ENCODE data around the gene RYR2. TPM values are rescaled to one million over a fixed set of nuclear protein-coding genes. Genes with fewer than 3 reads are reported as not detected.

Gene RYR2
- total RNA-seq, 3 donors from 2014 or later: 0.16 to 0.59 (median 0.33) TPM

DNA sequence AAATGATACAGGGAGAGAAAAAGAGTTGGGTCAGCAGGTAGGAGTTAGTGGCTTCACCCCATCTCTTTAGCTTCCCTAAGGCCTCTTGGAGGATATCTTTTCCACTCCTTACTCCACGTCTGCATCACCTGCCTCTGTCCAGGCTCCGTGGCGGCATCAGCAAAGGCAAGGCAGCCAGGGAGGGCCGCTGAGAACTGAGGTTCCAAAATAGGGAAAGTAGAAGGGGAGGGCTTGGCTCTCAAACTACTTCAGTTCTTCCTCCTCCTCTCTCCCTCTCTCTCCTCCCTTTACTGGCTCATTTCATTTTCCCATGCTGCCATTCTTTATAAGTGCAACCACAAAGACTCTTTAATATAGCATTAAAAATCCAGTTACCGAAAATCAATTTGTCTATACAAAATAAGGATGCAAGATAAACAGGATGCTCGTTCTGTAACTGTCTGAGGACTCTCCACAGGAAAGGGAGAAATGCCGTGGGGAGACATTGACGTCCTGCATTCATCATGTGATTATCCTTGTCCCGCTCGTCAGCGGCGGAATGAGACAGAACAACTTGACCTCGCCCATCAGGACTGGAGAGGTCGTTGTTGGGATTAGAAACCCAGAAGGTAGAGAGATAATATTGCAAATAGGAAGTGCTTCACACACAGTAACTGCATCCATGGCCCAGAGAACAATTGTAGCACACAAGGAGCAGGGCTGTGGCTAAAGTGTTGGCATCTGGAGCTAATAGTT lies 34.7 kb upstream of the RYR2 start:
- no peaks in the 10 kb centered on the region for H3K4me1 ChIP-seq
- no peaks in the 10 kb centered on the region for H3K36me3 ChIP-seq
- intact Hi-C loops (cut with DNase I; ENCODE audit: low total_unique reads): no loop called here
- TF ChIP-seq POLR2A (IDR thresholded peaks at IDR 0.05) (no peak), POLR2AphosphoS5 (IDR thresholded peaks at IDR 0.05) (no peak), CTCF (IDR thresholded peaks at IDR 0.05) (no peak)
- no peak for DNase-seq (ENCODE audit: low spot score in 2 of 2)
- no peak overlapping the region for H3K4me3 ChIP-seq
- no peaks in the 10 kb centered on the region for H3K27me3 ChIP-seq
- no peaks in the 10 kb centered on the region for H3K9me3 ChIP-seq
- H3K27ac ChIP-seq: no peak overlapping the region

DNA sequence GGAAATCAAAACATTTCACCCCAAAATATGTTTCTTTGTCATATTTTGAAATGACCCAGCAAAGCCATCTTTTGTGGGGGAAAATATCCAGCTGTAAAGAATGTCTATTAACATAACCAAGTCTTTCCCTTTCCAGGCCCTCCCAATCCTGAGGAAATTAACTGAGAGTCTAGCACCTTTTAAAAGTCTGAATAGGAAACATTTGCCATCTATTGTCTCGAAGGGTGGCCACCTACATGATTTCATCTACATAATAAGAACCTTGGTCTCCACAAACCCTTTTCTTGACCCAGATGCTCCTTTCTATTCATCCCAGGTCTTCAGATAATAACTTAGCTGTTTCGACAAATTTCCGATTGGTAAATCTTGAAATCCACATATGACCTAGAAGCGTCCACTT lies 32.4 kb upstream of the RYR2 start:
- H3K4me1 ChIP-seq: no peaks in the 10 kb centered on the region
- no peak for TF ChIP-seq POLR2AphosphoS5 (IDR thresholded peaks at IDR 0.05)
- TF ChIP-seq CTCF (IDR thresholded peaks at IDR 0.05): no peak
- no peak for TF ChIP-seq POLR2A (IDR thresholded peaks at IDR 0.05)
- no peaks in the 10 kb centered on the region for H3K27me3 ChIP-seq
- no peak for DNase-seq (ENCODE audit: low spot score in 2 of 2)
- H3K27ac ChIP-seq: no peak overlapping the region
- H3K4me3 ChIP-seq: no peak overlapping the region
- no peaks in the 10 kb centered on the region for H3K36me3 ChIP-seq
- intact Hi-C loops (cut with DNase I; ENCODE audit: low total_unique reads): no loop called here
- no peaks in the 10 kb centered on the region for H3K9me3 ChIP-seq

DNA sequence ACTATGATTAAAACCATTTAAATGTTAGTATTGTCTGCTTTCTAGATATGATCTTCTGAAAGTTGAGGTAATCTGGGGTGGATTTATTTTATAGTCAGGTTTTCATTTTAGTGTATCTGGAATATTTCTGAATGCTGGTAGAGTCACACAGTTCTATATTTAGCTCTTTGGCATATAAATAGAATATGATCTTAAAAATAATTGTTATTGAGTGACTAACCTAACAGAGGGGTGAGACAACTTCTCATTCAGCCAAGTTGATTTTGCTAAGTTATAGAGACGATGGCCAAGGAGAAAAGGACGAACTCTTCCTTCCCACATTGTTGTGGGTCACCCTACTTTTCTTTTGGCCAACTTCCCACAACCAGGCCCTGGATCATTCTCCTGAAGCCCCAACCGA lies 30.6 kb upstream of the RYR2 start:
- no peak for TF ChIP-seq POLR2A (IDR thresholded peaks at IDR 0.05)
- no peak for TF ChIP-seq POLR2AphosphoS5 (IDR thresholded peaks at IDR 0.05)
- no peak for TF ChIP-seq CTCF (IDR thresholded peaks at IDR 0.05)
- no peak overlapping the region for H3K27ac ChIP-seq
- intact Hi-C loops (cut with DNase I; ENCODE audit: low total_unique reads): no loop called here

GRCh38 chr1:237012361-237012760 lies 29.6 kb upstream of the RYR2 start:
- DNase-seq (ENCODE audit: low spot score in 2 of 2): no peak
- H3K27ac ChIP-seq: no peak overlapping the region
- no peaks in the 10 kb centered on the region for H3K4me1 ChIP-seq
- intact Hi-C loops (cut with DNase I; ENCODE audit: low total_unique reads): no loop called here
- H3K9me3 ChIP-seq: no peaks in the 10 kb centered on the region
- H3K4me3 ChIP-seq: no peak overlapping the region
- TF ChIP-seq POLR2AphosphoS5 (IDR thresholded peaks at IDR 0.05) (no peak), POLR2A (IDR thresholded peaks at IDR 0.05) (no peak), CTCF (IDR thresholded peaks at IDR 0.05) (no peak)
- H3K36me3 ChIP-seq: no peaks in the 10 kb centered on the region
- H3K27me3 ChIP-seq: no peaks in the 10 kb centered on the region

More for the DNA sequence above, 30.6 kb upstream of the RYR2 start:
- H3K9me3 ChIP-seq: no peaks in the 10 kb centered on the region
- no peaks in the 10 kb centered on the region for H3K27me3 ChIP-seq
- no peak overlapping the region for H3K4me3 ChIP-seq
- no peak for DNase-seq (ENCODE audit: low spot score in 2 of 2)
- no peaks in the 10 kb centered on the region for H3K36me3 ChIP-seq
- no peaks in the 10 kb centered on the region for H3K4me1 ChIP-seq

- no peaks in the 10 kb centered on the region for H3K4me1 ChIP-seq
- no peak overlapping the region for H3K27ac ChIP-seq
- intact Hi-C loops (cut with DNase I; ENCODE audit: low total_unique reads): no loop called here
- no peaks in the 10 kb centered on the region for H3K27me3 ChIP-seq
- H3K36me3 ChIP-seq: no peaks in the 10 kb centered on the region
- no peaks in the 10 kb centered on the region for H3K9me3 ChIP-seq
- no peak for TF ChIP-seq POLR2A (IDR thresholded peaks at IDR 0.05)
- no peak for TF ChIP-seq POLR2AphosphoS5 (IDR thresholded peaks at IDR 0.05)
- TF ChIP-seq CTCF (IDR thresholded peaks at IDR 0.05): no peak
- H3K4me3 ChIP-seq: no peak overlapping the region
- peak in 1 of 2 donors; percentile 62 for DNase-seq (ENCODE audit: low spot score in 2 of 2)
Observed at GRCh38 chr1:237012788-237013383, 29.1 kb upstream of the RYR2 start.

All from breast epithelium (tissue), 4 donors.